ENCODE results near the gene VPS35.
"Not testable (repeated sequence)": the region's sequence is repeated elsewhere in the genome, so short reads cannot be mapped to it uniquely, and the experiment has no call there.

VPS35 gene

DNA sequence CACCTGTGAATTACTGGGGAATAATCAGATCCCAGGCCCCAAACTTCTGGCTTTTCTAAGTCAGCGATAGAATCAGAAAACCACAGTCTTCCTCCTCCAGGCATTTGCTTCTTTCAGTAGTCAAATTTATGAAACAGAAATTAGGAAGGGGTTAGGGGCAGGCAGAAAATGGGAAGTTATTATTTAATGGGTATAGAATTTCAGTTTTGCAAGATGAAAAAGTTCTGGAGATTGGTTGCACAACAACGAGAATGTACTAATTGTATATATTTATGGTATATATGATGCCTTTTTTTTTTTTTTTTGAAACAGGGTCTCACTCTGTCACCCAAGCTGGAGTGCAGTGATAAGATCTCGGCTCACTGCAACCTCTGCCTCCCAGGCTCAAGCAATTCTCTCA, 23.9 kb upstream of the VPS35 start:
- DNase-seq (ENCODE audit: low read depth): no peak

DNA sequence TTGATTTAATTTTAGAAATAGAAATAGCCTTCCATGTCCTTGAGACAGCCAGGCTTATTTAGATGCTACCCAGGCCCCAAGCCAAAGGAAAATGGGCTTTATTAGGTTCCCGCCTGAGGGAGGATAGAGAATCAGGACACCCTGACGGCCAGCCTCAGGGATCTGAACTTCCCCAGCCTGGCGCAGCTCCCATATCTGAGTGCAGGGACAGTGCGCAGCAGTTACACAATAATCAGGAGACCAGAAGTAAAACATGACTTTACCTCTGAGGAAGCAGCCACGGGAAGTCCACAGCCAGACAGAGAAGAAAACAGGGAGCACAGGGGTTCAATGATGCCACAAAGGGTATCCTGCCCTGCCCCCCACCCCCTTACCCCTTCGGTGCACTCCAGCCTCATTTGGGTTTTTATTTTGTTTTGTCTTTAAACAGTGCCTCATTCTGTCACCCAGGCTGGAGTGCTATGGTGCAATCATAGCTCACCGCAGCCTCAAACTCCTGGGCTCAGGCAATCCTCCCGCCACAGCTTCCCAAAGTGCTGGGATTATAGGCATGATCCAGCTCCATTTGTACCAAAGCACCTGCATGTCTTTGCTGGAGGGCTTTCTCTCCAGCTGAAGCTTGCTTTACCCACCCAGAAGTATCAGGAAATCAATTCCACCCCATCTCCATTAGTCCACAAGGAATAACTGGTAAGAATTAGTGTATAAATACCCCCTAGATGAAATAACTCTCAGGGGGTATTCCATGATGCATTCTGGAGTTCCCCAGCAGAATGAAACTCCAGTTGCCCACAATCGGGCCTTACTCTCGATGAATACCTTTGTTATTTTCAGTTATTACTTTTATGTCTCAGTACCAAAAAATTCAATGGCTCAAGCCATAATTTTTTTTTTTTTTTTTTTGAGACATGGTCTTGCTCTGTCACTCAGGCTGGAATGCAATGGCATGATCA, 22.4 kb upstream of the VPS35 start:
- DNase-seq (ENCODE audit: low read depth): no peak

DNA sequence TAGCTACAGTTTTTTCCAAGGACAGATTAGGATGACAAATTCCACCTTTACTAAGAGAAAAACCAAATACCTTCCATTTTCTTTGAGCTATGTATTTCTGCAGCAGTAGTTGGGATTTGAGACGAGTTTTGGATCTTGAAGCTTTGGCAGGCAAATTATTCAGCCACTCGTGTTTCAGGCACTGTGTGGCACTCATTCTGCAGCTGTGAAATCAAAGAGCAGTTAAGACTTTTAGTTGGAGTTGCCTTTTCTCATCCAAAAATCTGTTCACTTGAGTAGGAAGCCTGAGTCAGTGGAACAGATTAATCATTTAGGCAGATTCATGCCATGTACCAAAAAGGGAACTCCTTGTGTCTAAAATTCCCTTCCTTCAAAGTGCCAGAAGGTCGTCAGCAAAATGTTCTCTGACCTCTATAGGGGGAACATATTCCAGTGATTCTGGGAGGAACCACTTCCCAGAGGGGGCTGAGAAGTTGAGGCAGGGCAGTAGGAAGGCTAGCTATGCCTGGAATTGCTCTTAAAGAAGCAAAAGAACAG, 20.6 kb upstream of the VPS35 start:
- no peak for DNase-seq (ENCODE audit: low read depth)

DNA sequence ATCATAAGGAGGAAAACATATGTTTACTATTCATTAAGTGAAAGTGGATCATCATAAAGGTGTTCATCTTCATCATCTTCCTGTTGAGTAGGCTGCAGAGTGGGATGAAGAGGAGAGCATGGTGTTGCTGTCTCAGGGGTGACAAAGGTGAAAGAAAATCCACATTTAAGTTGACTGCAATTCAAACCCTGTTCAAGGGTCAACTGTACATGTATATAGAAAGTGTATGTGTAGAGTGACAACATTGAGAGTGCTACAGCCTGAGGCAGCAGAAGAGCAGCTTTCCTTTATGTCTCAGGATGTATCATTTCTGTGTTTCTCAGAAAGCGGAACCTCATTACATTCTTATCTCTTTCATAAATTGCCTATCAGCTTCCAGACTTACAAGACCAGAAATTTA, 17.7 kb upstream of the VPS35 start:
- DNase-seq (ENCODE audit: low read depth): no peak

DNA sequence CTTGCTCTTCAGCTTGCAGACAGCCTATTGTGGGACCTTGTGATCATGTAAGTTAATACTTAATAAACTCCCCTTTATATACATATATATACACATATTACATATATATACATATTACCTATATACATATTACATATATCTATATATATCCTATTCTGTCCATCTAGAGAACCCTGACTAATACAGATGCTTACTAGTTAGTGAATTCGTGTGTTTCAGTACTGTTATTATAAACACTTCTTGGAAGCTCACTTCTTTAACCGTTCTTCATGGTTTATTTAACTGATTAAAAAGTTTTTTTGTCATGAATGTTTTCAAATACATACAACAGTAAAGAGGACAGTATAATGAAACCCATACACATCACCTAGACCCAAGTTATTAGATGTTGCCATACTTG, 13.1 kb upstream of the VPS35 start:
- no peak for DNase-seq (ENCODE audit: low read depth)

DNA sequence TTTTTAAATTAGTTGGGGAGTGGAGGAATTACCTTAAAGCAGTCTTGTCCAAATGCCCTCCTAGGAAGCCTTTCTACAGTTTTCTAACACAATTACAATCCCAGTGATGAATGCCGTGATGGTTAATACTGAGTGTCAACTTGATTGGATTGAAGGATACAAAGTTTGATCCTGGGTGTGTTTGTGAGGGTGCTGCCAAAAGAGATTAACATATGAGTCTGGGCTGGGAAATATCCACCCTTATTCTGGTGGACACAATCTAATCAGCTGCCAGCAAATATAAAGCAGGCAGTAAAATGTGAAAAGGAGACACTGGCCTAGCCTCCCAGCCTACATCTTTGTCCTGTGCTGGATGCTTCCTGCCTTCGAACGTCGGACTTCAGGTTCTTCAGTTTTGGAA, 12.6 kb upstream of the VPS35 start:
- no peak for DNase-seq (ENCODE audit: low read depth)

DNA sequence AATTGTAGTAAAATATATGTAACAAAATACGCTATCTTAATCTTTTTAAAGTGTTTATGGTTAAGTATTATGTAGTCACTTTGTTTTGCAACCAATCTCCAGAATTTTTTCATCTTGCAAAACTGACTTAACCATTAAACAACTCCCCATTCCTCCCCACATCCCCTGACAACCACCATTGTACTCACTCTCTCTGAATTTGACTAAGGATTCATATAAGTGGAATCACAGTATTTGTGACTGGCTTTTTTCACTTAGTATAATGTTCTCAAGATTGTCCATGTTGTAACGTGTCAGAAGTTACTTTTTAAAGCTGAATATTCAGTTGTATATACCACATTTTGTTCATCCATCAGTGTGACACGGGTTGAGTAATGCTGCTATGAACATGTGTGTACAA, 11.1 kb upstream of the VPS35 start:
- DNase-seq (ENCODE audit: low read depth): no peak

DNA sequence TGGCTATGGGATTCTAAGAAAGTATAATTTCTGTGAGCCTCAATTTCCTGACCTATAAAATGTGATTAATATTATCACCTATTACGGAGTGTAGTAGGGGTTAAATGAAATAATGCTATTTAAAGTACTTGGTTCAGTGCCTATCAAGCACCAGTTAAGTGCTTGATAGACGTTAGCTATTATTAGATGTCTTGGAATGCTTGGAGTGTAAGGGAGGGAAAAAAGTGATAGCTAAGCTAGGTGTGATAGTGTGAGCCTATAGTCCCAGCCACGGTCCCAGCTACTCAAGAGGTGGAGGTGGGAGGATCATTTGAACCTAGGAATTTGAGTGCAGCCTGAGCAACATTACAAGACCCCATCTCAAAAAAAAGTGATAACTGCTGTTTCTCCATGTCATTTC, 8.0 kb upstream of the VPS35 start:
- DNase-seq (ENCODE audit: low read depth): no peak

DNA sequence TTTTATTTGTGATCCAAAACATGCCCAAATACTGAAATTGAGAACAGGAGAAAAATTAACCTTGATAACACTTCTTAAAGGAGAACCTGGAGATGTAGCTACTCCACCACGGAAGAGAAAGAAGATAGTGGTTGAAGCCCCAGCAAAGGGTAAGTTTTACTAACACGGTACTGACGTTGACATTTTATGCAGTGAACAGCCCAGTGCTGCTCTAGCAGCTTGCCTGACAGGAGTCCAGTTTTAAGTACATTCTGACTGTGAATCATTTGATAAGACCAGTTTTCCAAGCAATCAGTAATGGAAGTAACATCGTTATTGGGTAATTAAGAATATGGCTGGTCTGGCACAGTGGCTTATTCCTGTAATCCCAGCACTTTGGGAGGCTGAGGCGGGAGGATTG, 7.0 kb upstream of the VPS35 start:
- no peak for DNase-seq (ENCODE audit: low read depth)

DNA sequence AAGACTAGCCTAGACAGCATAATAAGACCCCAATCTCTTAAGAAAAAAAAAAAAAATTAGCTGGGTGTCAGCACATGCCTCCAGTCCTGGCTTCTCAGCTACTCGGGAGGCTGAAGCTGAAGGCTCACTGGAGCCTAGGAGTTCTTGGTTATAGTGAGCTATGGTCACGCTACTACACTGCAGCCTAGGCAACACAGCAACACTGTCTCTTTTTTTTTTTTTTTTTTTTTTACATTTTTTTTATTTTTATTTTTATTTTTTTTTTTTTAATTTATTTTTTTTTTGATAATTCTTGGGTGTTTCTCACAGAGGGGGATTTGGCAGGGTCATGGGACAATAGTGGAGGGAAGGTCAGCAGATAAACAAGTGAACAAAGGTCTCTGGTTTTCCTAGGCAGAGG, 4.6 kb upstream of the VPS35 start:
- no peak for DNase-seq (ENCODE audit: low read depth)

DNA sequence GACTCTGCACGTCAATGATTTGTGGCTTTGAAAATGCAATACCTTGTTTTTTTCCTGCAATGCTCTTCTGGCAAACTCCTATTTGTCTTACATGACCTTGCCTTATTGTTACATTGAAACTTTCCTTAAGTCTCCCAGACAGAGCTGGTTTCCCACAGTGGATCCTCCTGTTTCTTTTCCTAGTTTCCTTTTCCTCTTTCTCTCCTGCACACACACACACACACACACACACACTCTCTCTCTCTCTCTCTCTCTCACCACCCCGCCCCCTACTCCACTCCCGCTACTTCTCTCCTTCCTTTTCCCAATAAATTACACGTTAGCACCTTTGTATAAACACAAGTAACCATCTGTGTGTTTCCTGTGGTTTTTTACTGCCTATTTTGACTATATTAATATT, 2.7 kb upstream of the VPS35 start:
- no peak for DNase-seq (ENCODE audit: low read depth)

DNA sequence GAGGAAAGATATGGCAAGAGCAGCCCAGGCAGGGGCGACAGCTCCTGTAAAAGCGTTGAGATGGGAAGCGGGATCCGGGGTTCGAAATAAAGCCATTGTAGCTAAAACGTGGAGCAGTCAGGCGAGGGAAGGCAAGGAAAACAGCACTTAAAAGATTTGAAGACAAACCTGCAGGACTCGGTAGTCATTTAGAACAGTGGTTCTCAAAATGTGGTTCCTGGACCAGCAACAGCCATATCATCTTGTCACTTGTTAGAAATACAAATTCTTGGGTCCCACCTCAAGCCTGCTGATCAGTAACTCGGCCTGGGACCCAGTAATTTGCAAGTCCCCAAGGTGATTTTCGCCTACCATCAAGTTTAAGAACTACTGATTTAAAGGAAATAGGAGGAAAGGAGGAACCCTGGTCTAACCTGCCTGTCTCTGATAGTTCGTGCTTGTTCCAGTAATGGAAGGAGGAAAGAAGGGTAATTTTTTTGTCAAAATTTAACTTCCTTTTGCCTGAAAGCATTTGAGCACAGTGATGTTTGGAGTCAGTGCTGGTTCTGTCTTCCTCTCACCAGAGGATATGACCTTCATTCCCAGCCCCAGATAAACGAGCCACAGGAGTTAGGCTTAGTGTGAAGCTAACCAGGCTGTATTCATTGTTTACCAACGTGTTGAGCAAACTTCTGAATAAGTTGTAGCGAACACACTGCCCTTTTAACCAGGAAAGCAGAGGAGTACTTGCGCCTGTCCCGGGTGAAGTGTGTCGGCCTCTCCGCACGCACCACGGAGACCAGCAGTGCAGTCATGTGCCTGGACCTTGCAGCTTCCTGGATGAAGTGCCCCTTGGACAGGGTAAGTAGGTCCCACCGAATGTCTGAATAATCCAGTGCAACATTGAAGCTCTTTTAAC, 1.6 kb upstream of the VPS35 start:
- no peak for DNase-seq (ENCODE audit: low read depth)

DNA sequence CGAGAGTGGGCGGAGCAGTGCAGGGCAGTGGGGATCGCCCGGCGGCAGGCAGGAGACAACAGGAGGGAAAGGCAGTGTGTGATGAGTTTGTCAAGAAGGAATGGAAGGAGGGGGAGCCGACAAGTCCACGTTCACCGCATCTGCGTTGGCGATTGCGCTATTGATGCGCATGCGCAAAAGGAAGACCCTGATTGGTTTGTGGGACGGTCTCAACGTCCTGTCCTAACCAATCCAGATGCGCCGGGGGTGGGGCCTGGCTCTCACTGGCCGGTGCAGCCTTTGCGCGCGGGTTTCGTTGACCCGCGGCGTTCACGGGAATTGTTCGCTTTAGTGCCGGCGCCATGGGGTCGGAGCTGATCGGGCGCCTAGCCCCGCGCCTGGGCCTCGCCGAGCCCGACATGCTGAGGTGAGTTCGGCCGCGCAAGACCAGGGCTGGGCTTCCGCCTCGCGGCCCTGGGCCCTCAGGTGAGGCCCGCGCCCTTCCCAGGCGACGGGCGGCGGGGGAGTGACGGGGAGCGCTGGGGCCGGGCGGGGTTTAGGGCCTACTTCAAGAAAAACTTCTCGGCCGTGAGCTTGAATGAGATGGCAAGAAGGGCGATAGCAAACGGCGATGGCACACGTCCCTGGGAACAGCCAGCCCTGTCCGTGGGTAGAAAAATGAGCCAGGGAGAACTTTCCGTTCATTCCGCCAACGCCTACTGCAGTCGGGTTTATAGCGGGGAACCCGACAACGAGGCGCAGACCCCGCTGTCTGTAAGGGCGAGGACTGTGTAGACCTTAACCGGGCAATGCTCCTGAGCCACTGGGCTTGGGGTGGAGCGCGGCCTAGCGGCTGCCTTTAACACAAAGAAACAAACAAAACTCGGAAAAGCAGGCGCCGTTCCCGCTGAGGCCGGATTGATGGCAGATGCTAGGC, 645 bp upstream of the VPS35 start, which contains the start of gene ORC6:
Gene ORC6, plus strand, starts transcription at position 295 of the 916 bp plus-strand sequence. Its CDS starts 47 bp downstream, at position 342.
- DNase-seq (ENCODE audit: low read depth): peak; percentile 95

DNA sequence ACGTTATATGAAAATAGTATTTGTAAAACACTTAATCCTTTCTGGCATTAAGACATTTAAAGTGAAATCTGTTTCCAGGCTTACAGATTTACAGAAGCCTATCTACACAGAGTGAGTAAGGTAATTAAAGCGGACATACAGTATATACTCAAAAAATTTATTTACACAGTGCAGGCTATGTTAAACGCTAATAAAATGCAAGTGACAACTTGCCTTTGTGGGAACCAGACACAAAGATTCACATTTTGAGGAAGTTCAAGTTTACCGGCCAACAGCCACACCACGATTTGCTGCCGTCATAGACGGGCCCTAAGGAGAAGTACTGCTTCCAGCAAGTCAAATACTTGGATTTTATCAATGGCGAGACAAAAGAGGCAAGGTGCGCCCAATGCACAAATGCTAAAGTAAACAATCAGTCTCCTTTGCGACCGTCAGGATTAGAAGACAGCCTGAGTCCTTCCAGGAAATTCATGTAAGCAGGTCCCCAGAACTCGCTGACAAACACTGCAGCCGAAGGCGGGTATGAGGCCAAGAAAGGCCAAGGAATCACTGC, 801 bp downstream of the VPS35 start:
- DNase-seq (ENCODE audit: low read depth): no peak

DNA sequence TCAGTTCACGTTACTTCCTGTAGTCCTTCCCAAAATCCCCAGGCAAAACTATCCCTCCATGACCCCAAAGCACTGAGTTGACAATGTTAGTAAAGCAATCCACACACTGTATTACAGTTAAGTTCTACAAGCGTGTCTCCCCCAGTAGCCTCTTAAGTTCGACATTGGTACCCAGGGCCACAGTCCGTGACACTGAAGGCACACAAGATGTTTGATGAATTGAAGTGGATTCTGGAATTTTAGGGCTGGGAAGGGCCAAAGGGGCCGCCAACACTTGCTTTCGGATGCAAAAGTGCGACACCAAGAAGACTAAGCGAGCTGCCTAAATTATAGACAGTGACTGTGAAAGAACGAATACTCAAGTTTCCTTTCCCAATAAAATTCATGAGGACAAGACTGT, 1.5 kb downstream of the VPS35 start:
- DNase-seq (ENCODE audit: low read depth): no peak

DNA sequence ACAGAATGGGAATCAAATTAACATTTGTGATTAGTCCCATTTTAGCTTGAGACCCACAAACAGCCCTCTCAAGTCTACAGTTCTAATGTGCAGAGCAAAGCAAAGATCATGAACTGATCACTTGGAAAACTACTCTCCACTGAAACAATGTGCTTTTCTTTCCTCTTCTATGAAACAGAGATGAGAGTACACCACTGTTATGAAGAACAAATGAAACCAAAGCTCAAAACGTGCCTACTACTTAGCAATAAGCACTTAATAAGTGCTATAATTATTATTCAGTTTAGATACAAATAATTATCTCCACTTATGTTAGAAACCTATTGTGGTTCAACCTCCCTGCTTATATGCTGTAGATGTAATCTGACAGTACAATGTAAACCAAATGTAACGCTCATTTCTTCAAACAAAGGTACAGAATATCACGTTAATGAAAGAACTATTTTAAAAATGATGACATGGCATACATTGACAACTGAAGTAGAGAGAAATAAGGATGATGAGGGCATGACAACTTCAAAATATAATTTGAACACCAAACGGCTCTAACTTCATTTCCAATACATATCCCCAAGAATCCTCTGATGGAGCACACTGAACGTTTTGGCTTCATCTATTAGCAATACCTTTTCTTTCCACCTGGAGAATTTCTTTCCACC, 2.0 kb downstream of the VPS35 start:
- DNase-seq (ENCODE audit: low read depth): no peak

DNA sequence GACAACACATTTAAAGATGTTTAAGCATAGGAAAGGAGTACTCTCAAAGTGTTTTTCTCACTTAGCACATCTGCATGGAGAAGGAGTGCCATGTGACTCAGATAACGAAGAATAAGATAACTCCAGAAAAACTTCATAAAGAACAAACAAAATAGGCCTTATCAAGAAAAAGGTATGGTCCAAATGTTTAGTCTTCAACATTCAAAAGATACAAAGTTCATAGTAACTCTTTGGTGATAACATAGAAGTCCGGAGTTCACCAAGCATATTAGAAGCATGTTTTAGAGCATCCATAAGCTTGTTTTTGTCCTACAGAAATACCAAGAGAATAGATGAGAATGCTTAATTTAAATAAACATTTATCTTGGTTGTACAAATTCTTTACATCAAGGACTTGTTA, 7.1 kb downstream of the VPS35 start:
- not testable (repeated sequence) for DNase-seq (ENCODE audit: low read depth)

DNA sequence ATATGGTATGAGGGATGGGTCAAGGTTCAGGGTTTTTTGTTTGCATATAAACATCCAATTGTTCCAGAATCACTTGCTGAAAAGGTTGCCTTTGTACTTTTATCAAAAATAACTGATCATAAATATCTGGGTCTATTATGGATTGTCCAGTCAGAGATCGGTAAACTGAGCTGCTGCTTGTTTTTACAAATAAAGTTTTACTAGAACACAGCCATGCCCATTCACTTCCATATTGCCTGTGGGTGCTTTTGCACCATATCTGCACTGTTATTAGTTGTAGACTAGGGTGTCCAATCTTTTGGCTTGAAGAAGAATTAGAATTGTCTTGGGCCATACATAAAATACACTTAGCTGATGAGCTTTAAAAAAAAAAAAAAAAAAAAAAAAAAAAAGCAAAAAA, 11.0 kb downstream of the VPS35 start:
- DNase-seq (ENCODE audit: low read depth): not testable (repeated sequence)

DNA sequence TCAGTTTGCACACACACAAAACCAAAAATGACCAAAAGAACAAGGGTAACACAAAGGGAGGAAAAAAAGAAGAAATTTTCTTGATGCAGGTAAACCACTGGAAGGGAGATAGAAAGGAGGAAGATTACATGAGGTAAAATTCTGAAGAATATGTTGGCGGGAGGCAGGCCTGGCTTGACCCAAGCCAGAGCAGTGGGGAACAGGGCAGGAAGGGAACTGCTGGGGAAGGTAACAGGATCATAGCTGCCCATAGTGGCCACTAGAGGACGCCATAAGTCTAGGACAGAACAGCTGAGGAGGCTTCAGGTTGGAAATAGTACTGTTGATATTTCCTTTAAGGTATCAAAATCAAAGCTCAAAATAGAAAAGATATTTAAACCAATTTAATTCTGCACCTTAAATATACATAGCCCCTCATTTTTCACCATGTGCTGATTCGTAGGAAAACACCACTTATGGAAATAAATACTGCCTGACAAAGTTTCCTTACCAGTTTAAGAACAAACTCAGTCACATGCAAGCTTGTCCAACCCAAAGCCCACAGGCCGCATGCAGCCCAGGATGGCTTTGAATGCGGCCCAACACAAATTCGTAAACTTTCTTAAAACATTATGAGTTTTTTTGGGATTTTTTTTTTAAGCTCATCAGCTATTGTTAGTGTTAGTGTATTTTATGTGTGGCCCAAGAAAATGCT, 15.5 kb downstream of the VPS35 start:
- DNase-seq (ENCODE audit: low read depth): peak; percentile 2

DNA sequence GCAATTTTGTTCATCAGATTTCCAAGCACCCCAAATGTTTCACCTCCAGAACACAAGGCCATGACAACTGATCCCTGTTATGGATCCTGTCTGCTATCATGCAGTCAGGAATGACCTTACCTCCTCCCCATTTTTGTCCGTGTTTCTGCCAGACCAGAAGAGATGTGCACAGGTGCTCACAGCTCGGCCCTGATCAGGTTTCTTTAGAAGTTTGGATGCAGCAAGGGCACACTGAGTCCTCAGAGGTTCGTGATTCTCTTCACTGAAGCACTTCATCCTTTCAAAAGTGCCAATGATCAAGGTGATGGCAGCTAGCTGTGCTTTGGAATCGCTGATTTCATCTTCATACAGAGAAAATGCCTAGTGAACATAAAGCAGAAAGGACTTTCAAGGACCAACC, 26.9 kb downstream of the VPS35 start:
- DNase-seq (ENCODE audit: low read depth): no peak

All from T-helper 22 cell (primary cell).